K562 (cell line): ENCODE results near the gene SLC22A23. TPM values are rescaled to one million over a fixed set of nuclear protein-coding genes. Genes with fewer than 3 reads are reported as not detected.

ENCODE experiments used
- ATF7 ChIP-seq: fragments of 450-650 bp; IDR thresholded peaks from 2 replicates; pipeline ENCODE4 v1.7.1; 2014; ENCODE audit warnings: mild to moderate bottlenecking, moderate library complexity
- BDP1 ChIP-seq: IDR thresholded peaks from 3 replicates; pipeline ENCODE4 v1.6.1; 2011; ENCODE audit not compliant: insufficient read length, insufficient read depth
- CEBPG ChIP-seq, 3 experiments: fragments of 200-800 bp in 1 of 3; sonication (Bioruptor generic) in 1 of 3; sonication (generic) in 1 of 3; formaldehyde crosslinking in 1 of 3; IDR thresholded peaks in 2 of 3; conservative IDR thresholded peaks in 1 of 3; 2 replicates each; pipeline versions ENCODE4 v1.6.1 to v1.8.0; 2016 to 2022; ENCODE audit warnings: missing compliant biosample characterization in 2 of 3, missing genetic modification characterization in 2 of 3, mild to moderate bottlenecking in 1 of 3, missing genetic modification reagents in 1 of 3
- CREM ChIP-seq: IDR thresholded peaks from 2 replicates; pipeline ENCODE4 v1.6.1; 2014; ENCODE audit warnings: antibody characterized with exemption, low read depth
- CUX1 ChIP-seq: fragments of 200-800 bp; sonication (Bioruptor generic); IDR thresholded peaks from 2 replicates; pipeline ENCODE4 v1.6.1; 2016; ENCODE audit warnings: missing genetic modification characterization, missing compliant biosample characterization
- DDX20 ChIP-seq: fragments of 450-650 bp; IDR thresholded peaks from 2 replicates; pipeline ENCODE4 v1.6.1; 2016; ENCODE audit warnings: missing genetic modification characterization, low read depth, mild to moderate bottlenecking, missing compliant biosample characterization, moderate library complexity
- ELK3 ChIP-seq: fragments of 450-650 bp; formaldehyde crosslinking; IDR thresholded peaks from 2 replicates; pipeline ENCODE4 v1.4.0; 2020; ENCODE audit warnings: mild to moderate bottlenecking
- GABPA ChIP-seq: fragments of 200-800 bp; sonication (Bioruptor generic); conservative IDR thresholded peaks from 2 replicates; pipeline ENCODE4 v1.6.1; 2016; ENCODE audit warnings: low read depth, missing genetic modification characterization, missing compliant biosample characterization
- HDAC3 ChIP-seq: fragments of 450-650 bp; IDR thresholded peaks from 2 replicates; pipeline ENCODE4 v1.6.1; 2018; ENCODE audit warnings: borderline replicate concordance, mild to moderate bottlenecking, moderate library complexity; ENCODE audit not compliant: partially characterized antibody
- KLF16 ChIP-seq: IDR thresholded peaks from 2 replicates; pipeline ENCODE4 v1.6.1; 2016; ENCODE audit warnings: antibody characterized with exemption
- L3MBTL2 ChIP-seq: fragments of 450-650 bp; IDR thresholded peaks from 2 replicates; pipeline ENCODE4 v1.6.1; 2016; ENCODE audit warnings: mild to moderate bottlenecking, moderate library complexity
- MAFK ChIP-seq: IDR thresholded peaks from 2 replicates; pipeline ENCODE4 v1.6.1; 2011; ENCODE audit warnings: low read length, improper control_type of control experiment
- PRDM10 ChIP-seq: fragments of 450-650 bp; IDR thresholded peaks from 2 replicates; pipeline ENCODE4 v1.6.1; 2018; ENCODE audit not compliant: partially characterized antibody
- RCOR1 ChIP-seq, 2 experiments: IDR thresholded peaks; 2 replicates each; pipeline ENCODE4 v1.6.1; 2012; ENCODE audit warnings: low read depth in 2 of 2, low read length in 2 of 2, borderline replicate concordance in 1 of 2, improper control_type of control experiment in 1 of 2
- SMARCC2 ChIP-seq: fragments of 450-650 bp; IDR thresholded peaks from 2 replicates; pipeline ENCODE4 v1.6.1; 2017; ENCODE audit warnings: antibody characterized with exemption, moderate library complexity, mild to moderate bottlenecking, low read depth
- SRSF1 ChIP-seq: fragments of 200-400 bp; formaldehyde crosslinking; IDR thresholded peaks from 2 replicates; pipeline ENCODE4 v1.6.1; 2017; ENCODE audit warnings: mild to moderate bottlenecking, low read depth, low read length, moderate library complexity
- TCF3 ChIP-seq: sonication (generic); formaldehyde crosslinking; IDR thresholded peaks from 2 replicates; pipeline ENCODE4 v1.4.0; 2020; ENCODE audit warnings: mild to moderate bottlenecking, missing genetic modification reagents
- ZNF324 ChIP-seq: fragments of 250-450 bp; sonication (Bioruptor Pico); IDR thresholded peaks from 2 replicates; pipeline ENCODE4 v1.4.0; 2020; ENCODE audit warnings: mild to moderate bottlenecking
- ZNF695 ChIP-seq: fragments of 450-650 bp; formaldehyde crosslinking; IDR thresholded peaks from 2 replicates; pipeline ENCODE4 v1.4.0; 2020; ENCODE audit warnings: mild to moderate bottlenecking, moderate library complexity
- ZNF75A ChIP-seq: fragments of 450-650 bp; formaldehyde crosslinking; IDR thresholded peaks from 2 replicates; pipeline ENCODE4 v1.4.0; 2020; ENCODE audit warnings: mild to moderate bottlenecking
- polyA plus RNA-seq, 8 experiments: library from polyadenylated mRNA; depleted of rRNA in 4 of 8; stranded (reverse) in 5 of 8; unstranded in 3 of 8; fragments of >200 nt; fragmentation: Nextera tagmentation in 2 of 8; fragmentation: Illumina TruSeq in 1 of 8; extraction: Ambion mirVana in 2 of 8; extraction: Trizol in 1 of 8; gene quantifications; 2 replicates each; pipeline versions ENCODE4 v1.2.1 to v1.2.3, GENCODE V29; 2011 to 2014; ENCODE audit warnings: inconsistent platforms in 1 of 8, missing spikeins in 1 of 8
- total RNA-seq, 7 experiments: library from RNA; depleted of rRNA in 6 of 7; stranded (reverse); fragments of >200 nt in 6 of 7; fragmentation: Illumina TruSeq in 2 of 7; extraction: Trizol in 2 of 7; gene quantifications; 2 replicates each; pipeline versions ENCODE4 v1.2.1 to v1.2.3, GENCODE V29; 2011 to 2021; ENCODE audit warnings: low replicate concordance in 1 of 7

Gene SLC22A23
- total and polyA plus RNA-seq, 9 of the 15 experiments (the other 6 are each of a cell fraction or from before 2014, with no cell fraction given): 0.30 to 8.7 (median 2.5) TPM

GRCh38 chr6:3340358-3340802 is 116.5 kb downstream of the SLC22A23 start (continued):
- TF ChIP-seq PRDM10 (no peak), ZNF695 (no peak), ATF7 (0 out of 2 replicates have a peak, but pooled peaks have one; percentile 8), HDAC3 (no peak), ZNF75A (CRISPR knock-in tag) (no peak), DDX20 (no peak), ELK3 (no peak), RCOR1 (IDR thresholded peaks at IDR 0.05; ENCODE audit: borderline replicate concordance in 1 of 2, low read depth in 2 of 2, low read length in 2 of 2) (no peak), MAFK (no peak), TCF3 (CRISPR knock-in tag) (peak; percentile 38; the same call in 1 of the 2 replicates), SRSF1 (no peak), GABPA (0 out of 2 replicates have a peak, but pooled peaks have one; percentile 3), CEBPG (CRISPR knock-in tag; IDR thresholded peaks at IDR 0.05) (peak; percentile 84), CEBPG (tag; conservative IDR thresholded peaks at IDR 0.05 in 1 of 2, IDR thresholded peaks at IDR 0.05 in 1 of 2) (peak; percentile 42 to 77; a peak in 3 of 4 replicates), SMARCC2 (no peak), CREM (no peak), KLF16 (no peak), BDP1 (no peak), ZNF324 (CRISPR knock-in tag) (no peak), CUX1 (CRISPR knock-in tag) (no peak), L3MBTL2 (peak; percentile 52; the same call in 1 of the 2 replicates)
